ENCODE measurements around the gene GOLGA6A.
"Not testable (repeated sequence)": the region's sequence is repeated elsewhere in the genome, so short reads cannot be mapped to it uniquely, and the experiment has no call there.

The GOLGA6A gene

GRCh38 chr15:74099963-74100733, 17.8 kb upstream of the GOLGA6A start:
- not testable (repeated sequence) for DNase-seq

DNA sequence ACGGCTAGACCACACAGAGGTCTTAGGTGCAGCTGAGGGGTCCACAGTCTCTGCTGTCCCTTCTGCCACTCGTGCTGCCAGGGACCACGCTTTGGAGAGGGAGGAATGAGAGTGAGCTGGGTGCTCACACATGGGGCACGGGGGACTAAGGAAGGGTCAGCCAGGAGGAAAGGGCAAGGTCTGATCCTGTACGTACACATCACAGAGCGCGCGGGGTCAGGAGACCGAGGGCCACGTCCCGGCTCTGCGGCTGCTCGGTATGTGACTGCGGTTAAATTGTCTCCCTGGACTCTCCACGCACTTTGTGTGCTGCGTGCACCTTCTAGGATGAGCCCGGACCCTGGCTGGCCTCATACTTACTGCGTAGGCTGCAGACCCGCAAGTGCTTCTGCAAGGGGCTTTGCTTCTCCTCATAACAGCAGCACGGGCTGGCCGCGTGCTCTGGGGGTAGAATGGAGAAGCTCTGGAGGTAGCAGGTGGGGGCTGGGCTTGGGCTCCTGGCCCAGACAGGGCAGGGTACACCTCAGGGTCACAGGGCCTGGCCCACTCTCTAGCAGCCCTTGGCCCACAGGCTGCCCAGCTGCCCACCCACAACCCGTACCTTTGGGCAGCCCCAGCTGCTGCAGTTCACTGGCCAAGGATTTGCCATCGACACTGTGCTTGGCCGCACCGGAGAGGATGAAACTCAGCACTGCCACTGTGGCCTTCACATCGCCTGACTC, 14.6 kb upstream of the GOLGA6A start:
- DNase-seq: not testable (repeated sequence)

DNA sequence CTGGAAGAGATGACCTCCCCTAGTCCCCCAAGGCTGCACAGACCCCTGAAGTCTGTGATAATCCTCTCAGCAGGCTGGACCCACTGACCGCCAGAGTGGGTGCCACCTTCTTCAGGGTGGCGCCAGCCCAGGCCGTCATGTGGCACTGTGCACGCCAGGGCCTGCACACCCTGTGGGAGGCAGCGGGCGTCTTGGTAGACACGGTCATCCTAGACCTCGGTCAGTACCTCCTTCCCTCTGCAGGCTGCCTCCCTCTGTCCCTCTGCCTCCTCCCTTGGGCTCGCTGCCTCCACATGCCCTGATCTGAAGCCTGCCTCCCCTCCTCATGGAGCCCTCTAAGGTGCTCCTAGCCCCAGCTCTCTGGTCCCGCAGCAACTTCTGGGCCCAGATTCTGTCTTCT, 13.3 kb upstream of the GOLGA6A start:
- not testable (repeated sequence) for DNase-seq

GRCh38 chr15:74094567-74094966, 12.2 kb upstream of the GOLGA6A start:
- not testable (repeated sequence) for DNase-seq

GRCh38 chr15:74075781-74076180, 6.6 kb downstream of the GOLGA6A start:
- not testable (repeated sequence) for DNase-seq

- DNase-seq: not testable (repeated sequence)
Observed at GRCh38 chr15:74072614-74073337, 9.6 kb downstream of the GOLGA6A start.

GRCh38 chr15:74072132-74072531, 10.2 kb downstream of the GOLGA6A start:
- not testable (repeated sequence) for DNase-seq

DNA sequence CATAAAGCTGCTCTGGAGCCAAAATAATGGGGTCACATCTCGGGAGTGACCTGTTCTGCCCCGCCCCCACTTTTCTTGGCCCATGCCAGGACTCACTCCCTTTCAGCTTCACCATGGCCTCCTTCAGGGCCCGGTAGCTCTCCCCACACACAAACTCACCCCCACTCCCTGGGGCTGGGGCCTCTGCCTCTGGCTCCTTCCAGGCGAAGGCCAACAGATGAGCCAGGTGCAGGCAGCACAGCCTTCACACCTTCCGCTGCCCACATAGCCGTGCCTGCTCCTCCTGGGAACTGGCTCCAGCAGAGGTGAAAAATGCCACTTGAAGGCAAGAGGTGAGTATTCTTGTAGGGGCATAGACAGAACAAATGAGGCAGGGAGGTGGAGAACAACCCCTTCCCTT, 10.7 kb downstream of the GOLGA6A start:
- not testable (repeated sequence) for DNase-seq

DNA sequence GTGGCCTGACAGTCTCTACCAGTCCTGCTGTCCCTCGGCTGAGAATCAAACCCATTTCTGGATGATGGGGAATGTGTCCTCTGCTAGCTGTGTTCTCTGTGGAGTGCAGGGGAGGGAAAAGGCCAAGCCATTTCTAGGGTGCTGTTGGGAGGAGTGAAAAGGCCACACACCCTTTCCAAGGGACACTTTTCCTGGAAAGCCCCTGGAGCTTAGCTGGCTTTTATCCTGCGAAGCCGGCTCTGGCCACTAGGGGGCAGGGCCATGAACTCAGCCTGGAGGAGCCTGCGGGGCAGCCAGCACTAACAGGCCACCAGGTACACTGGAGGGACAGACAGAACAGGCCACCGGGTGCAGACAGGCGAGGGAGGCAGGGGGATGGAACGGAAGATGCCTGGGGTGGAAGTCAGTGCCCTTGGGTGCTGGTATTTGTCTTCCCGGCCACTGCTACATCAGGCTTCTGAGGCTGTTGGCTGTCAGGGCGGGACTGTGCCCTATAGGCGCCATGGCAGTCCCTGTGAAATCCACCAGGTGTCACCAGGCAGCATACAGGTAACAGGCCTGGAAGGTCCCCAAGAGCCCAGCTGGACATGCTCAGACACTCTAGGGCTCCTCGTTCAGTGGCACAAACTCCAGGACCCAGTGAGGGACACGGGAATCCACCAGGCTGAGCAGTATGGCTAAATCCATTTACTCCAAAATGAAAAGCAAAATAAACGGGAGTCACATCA, 16.5 kb downstream of the GOLGA6A start:
- not testable (repeated sequence) for DNase-seq

GRCh38 chr15:74064822-74065221, 17.5 kb downstream of the GOLGA6A start:
- DNase-seq: not testable (repeated sequence)

- not testable (repeated sequence) for DNase-seq
Observed at GRCh38 chr15:74064183-74064582, 18.2 kb downstream of the GOLGA6A start.

GRCh38 chr15:74063425-74064146, 18.8 kb downstream of the GOLGA6A start:
- not testable (repeated sequence) for DNase-seq

GRCh38 chr15:74062671-74063070, 19.7 kb downstream of the GOLGA6A start:
- DNase-seq: no peak

DNA sequence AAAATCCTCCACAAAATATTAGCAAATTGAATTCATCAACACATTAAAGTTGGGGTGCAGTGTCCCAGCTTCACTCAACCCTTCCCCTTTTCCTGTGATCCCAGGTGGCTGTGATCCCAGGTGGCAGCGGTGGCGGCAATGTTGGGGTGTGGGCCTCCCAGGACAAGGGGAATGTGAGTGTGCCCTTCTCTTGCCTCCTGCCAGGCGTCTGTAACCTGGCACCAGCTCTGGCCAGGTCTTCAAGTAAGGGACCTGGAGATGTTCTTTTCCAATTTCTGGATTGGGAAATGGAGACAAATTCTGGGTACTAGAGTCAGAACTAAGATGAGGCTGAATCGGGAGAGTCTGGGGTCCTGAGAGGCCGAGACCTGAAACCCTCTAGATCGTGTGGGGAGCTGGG, 20.1 kb downstream of the GOLGA6A start:
- no peak for DNase-seq

GRCh38 chr15:74060251-74060650, 22.1 kb downstream of the GOLGA6A start:
- no peak for DNase-seq

- not testable (repeated sequence) for DNase-seq
Observed at GRCh38 chr15:74059050-74059833, 23.1 kb downstream of the GOLGA6A start.

- DNase-seq: not testable (repeated sequence)
Observed at GRCh38 chr15:74056330-74056729, 26.0 kb downstream of the GOLGA6A start.

- no peak for DNase-seq
Observed at GRCh38 chr15:74055804-74056203, 26.5 kb downstream of the GOLGA6A start.

DNA sequence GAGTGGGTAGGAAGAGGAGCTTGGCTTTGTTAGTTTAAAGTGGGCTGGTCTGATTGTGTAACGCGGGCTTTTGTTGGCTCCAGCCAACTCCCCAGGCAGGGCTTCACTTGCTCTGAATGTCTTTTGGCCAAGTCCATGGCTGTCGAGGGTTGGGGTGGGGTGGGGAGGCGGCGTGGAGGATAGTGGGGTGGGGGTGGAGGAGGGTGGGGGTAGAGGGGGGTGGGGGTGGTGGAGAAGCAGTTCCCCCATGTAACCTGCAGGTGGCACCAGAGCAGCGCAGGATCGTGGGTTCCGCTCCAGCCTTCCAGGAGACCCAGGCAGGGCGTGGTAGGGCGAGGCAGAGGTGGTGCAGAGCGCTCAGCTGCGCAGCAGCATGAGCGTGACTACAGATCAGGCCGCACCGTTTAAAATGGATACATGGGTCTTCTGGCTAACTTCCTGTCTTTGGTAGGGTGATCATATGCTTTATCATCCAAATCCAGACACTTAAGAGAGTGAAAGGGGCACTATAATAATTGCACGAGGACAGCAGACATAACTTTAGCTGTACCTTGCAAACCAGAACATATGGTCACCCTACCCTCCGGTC, 28.3 kb downstream of the GOLGA6A start:
- no peak for DNase-seq

DNA sequence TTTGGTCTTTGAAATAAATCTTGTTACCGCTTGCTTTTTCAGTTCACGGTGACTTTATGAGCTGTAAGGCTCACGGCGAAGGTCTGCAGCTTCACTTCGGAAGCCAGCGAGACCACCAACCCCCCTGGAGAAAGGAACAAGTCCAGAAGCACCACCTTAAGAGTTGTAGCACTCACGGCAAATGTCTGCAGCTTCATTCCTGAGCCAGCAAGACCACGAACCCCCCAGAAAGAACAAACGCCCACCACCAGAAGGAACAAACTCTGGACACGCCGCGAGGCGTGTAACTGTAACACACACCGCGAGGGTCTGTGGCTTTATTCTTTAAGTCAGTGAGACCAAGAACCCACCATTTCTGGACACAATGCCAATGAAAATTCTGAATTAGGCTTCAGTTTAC, 28.8 kb downstream of the GOLGA6A start:
- no peak for DNase-seq
